Stimulated activated CD4-positive, alpha-beta T cell treated with anti-CD3 and anti-CD28 coated beads, Interleukin-4, amount 100 ng/mL, for 1 hour (primary cell): ENCODE data around the gene NLGN4Y.

ENCODE experiments used
- DNase-seq: peaks from one replicate; pipeline ENCODE4 v3.0.0-alpha.2; 2020

The NLGN4Y gene

DNA sequence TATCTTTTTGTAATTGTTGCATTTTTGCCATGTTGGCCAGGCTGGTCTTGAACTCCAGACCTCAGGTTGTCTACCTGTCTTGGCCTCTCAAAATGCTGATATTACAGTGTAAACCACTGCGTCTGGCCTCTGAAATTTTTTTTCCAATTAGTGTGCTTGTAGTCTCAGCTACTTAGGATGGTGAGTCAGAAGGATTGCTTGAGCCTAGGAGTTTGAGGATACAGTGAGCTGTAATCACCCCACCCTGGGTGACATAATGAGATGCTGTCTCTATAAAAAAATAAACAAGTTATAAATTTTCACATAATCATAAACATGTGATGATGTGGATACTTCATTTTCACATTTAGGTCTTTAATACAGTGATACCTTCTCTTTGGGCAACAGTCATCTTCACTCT lies 154.9 kb downstream of the NLGN4Y start:
- DNase-seq: no peak

GRCh38 chrY:14694543-14694942 lies 170.2 kb downstream of the NLGN4Y start:
- DNase-seq: no peak

DNA sequence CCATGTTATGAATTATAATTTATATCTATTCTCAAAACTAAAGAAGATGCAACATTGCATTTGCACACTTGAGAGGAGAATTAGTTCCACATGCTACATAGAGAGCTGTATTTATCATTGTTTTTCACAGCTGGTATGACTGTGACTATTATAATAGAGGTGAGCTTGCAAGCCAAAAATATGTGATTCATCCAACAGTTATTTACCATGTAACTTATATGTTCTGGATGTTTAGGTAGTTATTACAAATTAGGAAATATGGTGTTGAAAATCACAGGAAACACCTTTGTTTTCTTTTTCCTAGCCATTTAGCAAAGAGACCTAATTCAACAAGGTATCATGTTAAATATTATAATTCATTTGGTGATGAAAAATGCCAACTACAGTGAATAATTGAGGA lies 183.8 kb downstream of the NLGN4Y start:
- no peak for DNase-seq

- no peak for DNase-seq
These were observed 217.3 kb downstream of the NLGN4Y start for GRCh38 chrY:14741596-14741995.

- DNase-seq: no peak
These were observed 224.0 kb downstream of the NLGN4Y start for GRCh38 chrY:14748329-14748728.

DNA sequence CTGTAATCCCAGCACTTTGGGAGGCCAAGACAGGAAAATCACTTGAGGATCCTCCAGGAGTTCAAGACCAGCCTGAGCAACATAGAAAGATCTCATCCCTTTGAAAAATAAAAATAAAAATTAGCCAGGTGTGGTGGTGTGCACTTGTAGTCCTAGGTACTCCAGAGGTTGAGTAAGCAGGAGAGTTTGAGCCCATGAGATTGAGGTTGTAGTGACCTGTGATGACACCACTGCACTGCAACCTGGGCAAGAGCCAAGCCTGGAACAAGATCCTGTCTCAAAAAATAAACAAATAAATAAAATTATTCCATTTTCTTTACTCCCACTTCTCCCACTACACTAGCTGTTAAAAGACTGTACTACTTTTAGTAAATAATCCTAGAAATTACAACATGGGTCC lies 231.2 kb downstream of the NLGN4Y start:
- no peak for DNase-seq

GRCh38 chrY:14762903-14763302 lies 238.6 kb downstream of the NLGN4Y start:
- DNase-seq: no peak

GRCh38 chrY:14763600-14763999 lies 239.3 kb downstream of the NLGN4Y start:
- no peak for DNase-seq

DNA sequence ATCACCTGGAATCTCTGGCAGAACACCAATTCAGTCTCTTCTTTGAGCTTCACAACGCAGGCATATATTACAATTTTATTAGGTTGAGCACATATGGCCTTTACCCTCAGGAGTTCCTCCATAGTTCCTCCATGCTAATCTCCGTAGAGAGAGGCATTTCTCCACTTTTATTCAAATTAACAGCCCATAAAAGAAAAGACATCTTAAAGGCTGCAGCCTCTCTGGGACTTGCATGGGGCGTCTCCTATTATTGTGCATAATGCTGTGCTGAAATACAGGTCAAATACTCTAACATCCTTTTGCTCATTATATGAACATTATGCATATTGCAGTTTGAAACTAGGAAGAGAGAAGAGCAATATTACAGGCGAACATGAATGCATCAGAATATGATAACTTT lies 253.9 kb downstream of the NLGN4Y start:
- no peak for DNase-seq

DNA sequence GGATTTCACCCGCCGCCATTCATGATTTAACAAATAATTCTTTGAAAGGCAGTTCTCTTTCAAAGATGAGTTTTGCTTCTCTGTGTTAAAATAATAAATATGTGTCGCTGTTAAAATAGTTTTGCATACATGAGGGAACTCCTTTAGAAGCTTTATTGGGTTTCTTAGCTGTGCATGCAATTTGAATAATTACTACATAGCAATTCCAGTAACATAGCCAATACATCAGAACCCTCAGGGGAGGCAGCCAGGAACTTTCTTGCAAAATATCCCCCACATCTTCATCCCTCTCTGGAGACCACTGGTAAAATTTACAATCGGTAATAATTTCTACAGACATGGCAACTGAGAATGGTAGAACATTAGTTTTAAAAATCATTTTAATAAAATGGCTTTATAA lies 268.8 kb downstream of the NLGN4Y start:
- DNase-seq: no peak

DNA sequence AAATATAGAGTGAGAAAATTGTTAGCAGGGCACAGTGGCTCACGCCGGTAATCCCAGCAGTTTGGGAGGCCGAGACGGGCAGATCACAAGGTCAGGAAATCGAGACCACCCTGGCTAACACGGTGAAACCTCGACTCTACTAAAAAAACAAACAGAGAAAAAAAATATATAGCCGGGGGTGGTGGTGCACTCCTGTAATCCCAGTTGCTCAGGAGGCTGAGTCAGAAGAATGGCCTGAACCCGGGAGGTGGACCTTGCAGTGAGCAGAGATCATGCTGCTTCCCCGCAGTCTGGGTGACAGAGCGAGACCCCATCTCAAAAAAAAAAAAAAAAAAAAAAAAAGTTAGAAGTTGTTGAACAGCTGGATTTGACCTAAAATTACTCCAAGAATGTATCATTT lies 269.3 kb downstream of the NLGN4Y start:
- no peak for DNase-seq

DNA sequence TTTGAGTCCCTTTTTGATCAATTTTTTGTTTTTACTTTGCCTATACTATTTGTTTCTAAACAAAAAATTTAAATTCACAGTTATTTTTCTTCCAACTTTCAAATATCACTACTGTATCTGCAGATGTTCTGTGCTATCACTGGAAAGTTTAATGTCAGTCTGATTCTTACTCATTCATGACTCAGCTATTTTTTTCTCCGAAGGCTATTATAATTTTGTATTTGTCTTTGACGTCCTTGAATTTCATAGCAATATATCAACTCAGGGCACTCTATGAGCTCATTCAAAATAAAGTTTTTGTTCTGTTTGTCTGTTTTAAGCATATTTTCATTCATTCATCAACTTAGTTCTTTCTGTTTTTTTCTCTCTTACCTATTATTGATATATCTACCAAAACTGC lies 273.7 kb downstream of the NLGN4Y start:
- DNase-seq: no peak

GRCh38 chrY:14801096-14801495 lies 276.8 kb downstream of the NLGN4Y start:
- DNase-seq: no peak

DNA sequence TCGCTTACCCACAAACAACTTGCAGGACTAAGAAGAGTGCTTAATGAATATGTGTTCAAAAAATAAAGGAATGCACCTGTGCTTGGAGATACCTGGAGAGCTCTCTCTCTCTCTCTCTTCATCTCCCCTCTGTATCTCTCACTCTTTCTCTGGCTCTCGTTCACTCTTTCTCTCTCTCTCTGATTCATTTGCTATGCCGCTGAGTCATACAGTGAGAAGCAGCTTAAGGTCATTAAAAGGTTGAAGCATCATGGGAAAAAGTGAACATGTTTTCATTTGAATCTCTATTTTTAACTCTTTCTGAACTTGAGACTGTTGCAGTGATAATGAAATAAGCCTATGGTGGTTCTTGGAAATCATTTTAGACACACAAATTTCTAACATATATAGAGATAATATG lies 277.8 kb downstream of the NLGN4Y start:
- no peak for DNase-seq

DNA sequence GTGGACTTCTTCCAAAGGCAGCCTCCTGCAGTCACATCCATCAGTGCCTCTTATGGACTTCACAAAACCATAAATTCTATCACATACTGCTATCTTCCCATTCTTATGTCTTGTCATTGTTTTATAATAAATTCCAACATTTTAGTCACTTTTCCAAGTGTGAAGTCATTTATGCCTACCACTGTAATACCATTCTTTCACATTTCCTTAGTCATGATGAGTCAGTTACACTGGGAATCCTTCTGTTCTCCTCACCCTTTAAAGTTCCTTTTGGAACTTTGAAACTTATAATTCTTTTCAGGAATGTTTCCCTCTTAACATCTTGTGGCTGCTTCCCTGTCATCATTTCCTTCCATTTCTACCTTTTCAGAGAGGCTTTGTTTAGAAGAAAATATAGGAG lies 279.7 kb downstream of the NLGN4Y start:
- no peak for DNase-seq

GRCh38 chrY:14818452-14818851 lies 294.1 kb downstream of the NLGN4Y start:
- no peak for DNase-seq

GRCh38 chrY:14822201-14822600 lies 297.9 kb downstream of the NLGN4Y start:
- DNase-seq: no peak

DNA sequence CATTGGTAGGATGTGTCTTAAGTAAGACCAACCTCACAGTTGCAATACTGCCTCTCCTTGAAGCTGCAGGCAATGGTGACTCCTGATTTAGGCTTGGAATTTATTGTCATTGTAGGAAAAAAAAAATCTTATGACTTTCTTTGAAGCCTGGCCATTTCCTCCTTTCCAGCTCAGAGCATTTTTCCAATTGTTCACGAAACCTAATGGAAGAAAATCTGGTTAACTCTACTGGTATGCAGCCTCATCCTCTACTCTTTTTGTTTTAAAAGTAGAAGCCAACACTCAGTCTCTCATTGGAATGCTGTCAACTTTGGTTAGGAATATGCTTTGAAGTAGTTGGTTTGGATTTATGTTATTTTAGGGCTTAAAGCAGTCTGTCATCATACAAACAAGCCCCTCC lies 298.6 kb downstream of the NLGN4Y start:
- no peak for DNase-seq

- DNase-seq: no peak
These were observed 300.3 kb downstream of the NLGN4Y start for GRCh38 chrY:14824583-14824982.

- DNase-seq: no peak
These were observed 301.4 kb downstream of the NLGN4Y start for GRCh38 chrY:14825728-14826127.

- DNase-seq: no peak
These were observed 304.2 kb downstream of the NLGN4Y start for GRCh38 chrY:14828531-14828930.

- no peak for DNase-seq
These were observed 305.1 kb downstream of the NLGN4Y start for GRCh38 chrY:14829366-14829885.

DNA sequence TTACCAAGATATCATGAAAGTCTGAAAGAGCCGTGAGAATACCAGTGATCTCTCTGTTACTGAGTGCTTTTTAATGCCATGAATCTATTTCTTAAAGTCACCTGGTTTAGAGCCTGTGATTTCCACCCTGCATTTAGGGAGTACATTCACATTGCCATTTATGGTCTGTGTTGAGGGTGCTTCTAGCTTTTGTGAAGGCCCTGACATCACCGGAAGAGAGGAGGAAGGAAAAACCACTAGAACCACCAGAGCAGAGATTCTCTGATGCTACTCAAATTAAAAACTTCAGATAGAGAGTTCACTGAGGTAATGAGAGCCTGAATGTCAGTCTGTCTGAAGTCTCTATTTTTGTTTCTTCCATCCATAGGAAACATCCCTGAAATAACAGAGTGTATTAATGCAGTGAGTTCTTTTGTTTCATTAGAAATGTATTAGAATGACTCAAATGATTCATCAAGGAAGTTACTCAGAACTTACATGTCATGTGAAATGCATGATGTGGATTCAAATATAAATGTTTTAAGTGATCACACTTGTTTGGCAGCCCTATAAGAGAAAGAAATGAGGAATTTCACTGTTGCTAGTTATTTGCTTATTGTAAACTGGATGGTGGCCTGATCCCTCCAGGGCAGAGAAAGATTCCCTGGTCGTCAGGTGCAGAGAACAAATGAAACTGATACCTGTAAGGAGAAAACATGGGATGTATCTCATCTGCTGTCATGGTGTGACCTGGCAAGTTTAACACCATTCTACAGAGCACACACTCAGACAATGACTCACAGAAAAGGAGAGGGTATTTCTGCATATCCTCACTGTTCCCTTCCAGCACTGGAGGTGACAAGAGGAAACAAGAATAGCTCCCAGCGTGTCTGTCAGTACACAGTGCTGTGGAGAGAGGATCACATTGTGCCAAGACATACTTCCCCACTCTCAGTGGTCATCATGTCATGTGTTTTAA lies 310.1 kb downstream of the NLGN4Y start:
- no peak for DNase-seq

DNA sequence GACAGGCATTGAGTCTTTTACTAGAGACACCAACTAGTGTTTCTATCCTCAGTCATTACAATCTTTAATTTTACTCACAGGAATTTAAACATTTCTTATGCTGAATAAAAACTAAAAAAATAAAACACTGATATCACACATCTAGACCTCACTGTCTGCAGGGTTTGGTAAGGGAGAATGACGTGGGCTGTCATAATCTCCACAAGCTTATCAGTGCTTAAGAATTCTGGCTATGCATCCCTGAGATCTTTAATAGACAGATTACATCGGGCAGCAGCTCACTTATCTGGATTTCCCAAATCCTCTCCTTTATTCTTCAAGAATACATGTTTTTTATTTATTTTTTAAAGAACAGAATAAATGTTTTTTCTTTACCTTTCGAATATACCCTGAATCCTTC lies 313.1 kb downstream of the NLGN4Y start:
- DNase-seq: no peak

- no peak for DNase-seq
These were observed 326.4 kb downstream of the NLGN4Y start for GRCh38 chrY:14850734-14851133.
